H1 (cell line): Measurements from ENCODE around the gene BAIAP2. TPM values are rescaled to one million over a fixed set of nuclear protein-coding genes. Genes with fewer than 3 reads are reported as not detected.

Source experiments
- CTCF ChIA-PET: fragments of 300-600 bp; sonication (Branson Sonifier 250); formaldehyde crosslinking; loops from one replicate; lab custom pipeline; 2021; ENCODE audit not compliant: partially characterized antibody; lab: Charles Lee
- POLR2A ChIA-PET: fragments of 300-600 bp; sonication (Branson Sonifier 250); formaldehyde crosslinking; loops from one replicate; lab custom pipeline; 2021; ENCODE audit warnings: inconsistent platforms; ENCODE audit not compliant: partially characterized antibody; lab: Charles Lee
- DNase-seq, 2 experiments: peaks; one replicate each; pipeline versions ENCODE4 v3.0.0 to v3.0.0-alpha.2; 2010 to 2022; ENCODE audit warnings: low spot score in 2 of 2, low read depth in 1 of 2, mixed read lengths in 1 of 2
- FAIRE-seq: peaks from 2 replicates; lab custom pipeline; 2011; peaks lifted over from hg19 to GRCh38; lab: Jason Lieb, UNC
- H2AFZ ChIP-seq: 2 replicates; pipeline ENCODE4 v1.8.1; 2012; ENCODE audit warnings: low read length, inconsistent platforms
- H2AK5ac ChIP-seq: 2 replicates; pipeline ENCODE4 v1.6.1; 2013; ENCODE audit warnings: low read depth, low read length
- H2BK120ac ChIP-seq: replicated peaks from 2 replicates; pipeline ENCODE3; 2013; ENCODE audit warnings: low read depth, low read length, inconsistent platforms
- H2BK12ac ChIP-seq: 2 replicates; pipeline ENCODE4 v1.6.1; 2013; ENCODE audit warnings: low read depth, low read length
- H2BK15ac ChIP-seq: 2 replicates; pipeline ENCODE4 v1.6.1; 2013; ENCODE audit warnings: low read length
- H2BK20ac ChIP-seq: 2 replicates; pipeline ENCODE4 v1.6.1; 2013; ENCODE audit warnings: low read length
- H2BK5ac ChIP-seq: 2 replicates; pipeline ENCODE4 v1.6.1; 2013; ENCODE audit warnings: low read depth, low read length
- H3K14ac ChIP-seq: 2 replicates; pipeline ENCODE4 v1.6.1; 2013; ENCODE audit warnings: inconsistent platforms; ENCODE audit not compliant: insufficient read length
- H3K18ac ChIP-seq: 2 replicates; pipeline ENCODE4 v1.6.1; 2013; ENCODE audit warnings: low read length; ENCODE audit errors: extremely low read depth
- H3K23ac ChIP-seq: 2 replicates; pipeline ENCODE4 v1.6.1; 2013; ENCODE audit warnings: inconsistent platforms; ENCODE audit not compliant: insufficient read length
- H3K23me2 ChIP-seq: 2 replicates; pipeline ENCODE4 v1.6.1; 2013; ENCODE audit warnings: low read depth, low read length
- H3K27ac ChIP-seq: 2 replicates; pipeline ENCODE4 v1.6.1; 2011; ENCODE audit warnings: low read depth, low read length, inconsistent platforms
- H3K27me3 ChIP-seq, 4 experiments: replicated peaks in 1 of 4; 1 replicate in 1 of 4; 2 replicates in 3 of 4; pipeline versions ENCODE4 v1.6.1 to v1.8.1; 2011 to 2013; ENCODE audit warnings: low read length in 3 of 4, mild to moderate bottlenecking in 3 of 4, inconsistent platforms in 2 of 4, mixed read lengths in 2 of 4, moderate library complexity in 1 of 4; ENCODE audit not compliant: control insufficient read depth in 3 of 4, insufficient read depth in 3 of 4; ENCODE audit errors: extremely low read depth in 1 of 4
- H3K36me3 ChIP-seq, 4 experiments: 2 replicates each; pipeline versions ENCODE4 v1.6.1 to v1.8.1; 2011 to 2013; ENCODE audit warnings: mild to moderate bottlenecking in 4 of 4, low read length in 3 of 4, moderate library complexity in 2 of 4, control low read depth in 1 of 4, inconsistent platforms in 1 of 4; ENCODE audit not compliant: insufficient read depth in 4 of 4, control insufficient read depth in 2 of 4
- H3K4ac ChIP-seq: replicated peaks from 2 replicates; pipeline ENCODE3; 2013; ENCODE audit warnings: low read length, low read depth, mixed read lengths, inconsistent platforms; ENCODE audit not compliant: insufficient read length
- H3K4me1 ChIP-seq, 4 experiments: replicated peaks in 1 of 4; 1 replicate in 1 of 4; 2 replicates in 3 of 4; pipeline versions ENCODE4 v1.6.1 to v1.8.1; 2011 to 2013; ENCODE audit warnings: low read length in 3 of 4, inconsistent platforms in 2 of 4, mixed read lengths in 1 of 4; ENCODE audit not compliant: insufficient read depth in 4 of 4, control insufficient read depth in 3 of 4
- H3K4me2 ChIP-seq, 2 experiments: 2 replicates each; pipeline versions ENCODE4 v1.6.1 to v1.8.1; 2011 to 2013; ENCODE audit warnings: low read depth in 2 of 2, low read length in 2 of 2, control low read depth in 1 of 2, inconsistent platforms in 1 of 2, mild to moderate bottlenecking in 1 of 2; ENCODE audit not compliant: insufficient read depth in 1 of 2
- H3K4me3 ChIP-seq, 4 experiments: fragments of 200-600, 300-600 bp in 1 of 4; sonication (generic), shearing (Covaris generic), sonication (Bioruptor Twin) in 1 of 4; 2 replicates each; pipeline versions ENCODE4 v1.5.1 to v1.8.1; 2011 to 2016; ENCODE audit warnings: low read length in 4 of 4, low read depth in 3 of 4, control low read depth in 2 of 4, inconsistent platforms in 2 of 4, mild to moderate bottlenecking in 2 of 4, mixed read lengths in 1 of 4, moderate library complexity in 1 of 4; ENCODE audit not compliant: insufficient read depth in 2 of 4; ENCODE audit errors: extremely low read depth in 1 of 4
- H3K56ac ChIP-seq: replicated peaks from 2 replicates; pipeline ENCODE3; 2013; ENCODE audit warnings: low read depth, mild to moderate bottlenecking, mixed read lengths, low read length, inconsistent platforms; ENCODE audit not compliant: insufficient read length
- H3K79me1 ChIP-seq: 2 replicates; pipeline ENCODE4 v1.6.1; 2013; ENCODE audit warnings: low read depth, low read length, control low read depth
- H3K79me2 ChIP-seq, 2 experiments: 2 replicates each; pipeline versions ENCODE4 v1.6.1 to v1.8.1; 2012 to 2013; ENCODE audit warnings: low read length in 2 of 2, mild to moderate bottlenecking in 2 of 2, inconsistent platforms in 1 of 2; ENCODE audit not compliant: insufficient read depth in 2 of 2, control insufficient read depth in 1 of 2
- H3K9ac ChIP-seq, 4 experiments: replicated peaks in 1 of 4; 1 replicate in 1 of 4; 2 replicates in 3 of 4; pipeline versions ENCODE4 v1.6.1 to v1.8.1; 2011 to 2013; ENCODE audit warnings: low read depth in 3 of 4, low read length in 3 of 4, control low read depth in 2 of 4, mild to moderate bottlenecking in 2 of 4, moderate library complexity in 2 of 4, inconsistent platforms in 1 of 4; ENCODE audit errors: extremely low read depth in 1 of 4
- H3K9me3 ChIP-seq, 2 experiments: 2 replicates each; pipeline versions ENCODE4 v1.6.1 to v1.8.1; 2012 to 2013; ENCODE audit warnings: mild to moderate bottlenecking in 2 of 2, moderate library complexity in 2 of 2, control low read depth in 1 of 2, inconsistent platforms in 1 of 2, low read depth in 1 of 2, low read length in 1 of 2, mixed read lengths in 1 of 2; ENCODE audit not compliant: insufficient read depth in 2 of 2
- H4K20me1 ChIP-seq, 2 experiments: replicated peaks in 1 of 2; 2 replicates each; pipeline versions ENCODE3 to v1.8.1; 2011 to 2013; ENCODE audit warnings: inconsistent platforms in 2 of 2, low read length in 2 of 2, mild to moderate bottlenecking in 1 of 2; ENCODE audit not compliant: insufficient read depth in 2 of 2, control insufficient read depth in 1 of 2
- H4K5ac ChIP-seq: 2 replicates; pipeline ENCODE4 v1.6.1; 2013; ENCODE audit warnings: low read length, low read depth, mixed read lengths, inconsistent platforms; ENCODE audit not compliant: insufficient read length
- H4K8ac ChIP-seq: 2 replicates; pipeline ENCODE4 v1.8.0; 2013; ENCODE audit warnings: mild to moderate bottlenecking, moderate library complexity, low read length, inconsistent platforms; ENCODE audit not compliant: insufficient read depth; ENCODE audit errors: extremely low read depth
- H4K91ac ChIP-seq: replicated peaks from 2 replicates; pipeline ENCODE3; 2013; ENCODE audit warnings: low read length, mixed read lengths, inconsistent platforms; ENCODE audit not compliant: insufficient read length
- CHD2 ChIP-seq: IDR thresholded peaks from 2 replicates; pipeline ENCODE4 v1.6.1; 2012; ENCODE audit warnings: low read length, improper control_type of control experiment
- CREB1 ChIP-seq: IDR thresholded peaks from 2 replicates; pipeline ENCODE4 v1.6.1; 2012; ENCODE audit warnings: inconsistent platforms
- HDAC6 ChIP-seq: IDR thresholded peaks from one replicate; pipeline ENCODE4 v1.7.1; 2012; ENCODE audit warnings: low read depth, mild to moderate bottlenecking, inconsistent platforms, low read length, moderate library complexity
- KDM1A ChIP-seq: fragments of 200-600, 300-600 bp; sonication (generic); IDR thresholded peaks from 2 replicates; pipeline ENCODE4 v1.7.1; 2016; ENCODE audit warnings: mild to moderate bottlenecking, low read length, borderline replicate concordance
- NANOG ChIP-seq: IDR thresholded peaks from 2 replicates; pipeline ENCODE4 v1.6.1; 2011; ENCODE audit warnings: low read length, low read depth, mild to moderate bottlenecking, inconsistent platforms; ENCODE audit not compliant: insufficient read depth, poor library complexity, severe bottlenecking
- POLR2AphosphoS5 ChIP-seq: IDR thresholded peaks from 2 replicates; pipeline ENCODE4 v1.6.1; 2011; ENCODE audit warnings: low read depth, low read length
- RFX5 ChIP-seq: IDR thresholded peaks from 2 replicates; pipeline ENCODE4 v1.6.1; 2011; ENCODE audit warnings: low read depth, low read length, improper control_type of control experiment, borderline replicate concordance
- RXRA ChIP-seq: IDR thresholded peaks from 2 replicates; pipeline ENCODE4 v1.6.1; 2011; ENCODE audit warnings: low read depth, mild to moderate bottlenecking, low read length, moderate library complexity; ENCODE audit not compliant: insufficient read depth
- TAF1 ChIP-seq: IDR thresholded peaks from 2 replicates; pipeline ENCODE4 v1.6.1; 2011; ENCODE audit warnings: mild to moderate bottlenecking, low read depth, low read length
- TAF7 ChIP-seq: optimal IDR thresholded peaks from 2 replicates; pipeline ENCODE3; 2011; ENCODE audit warnings: low read depth, mild to moderate bottlenecking, inconsistent platforms, low read length, moderate library complexity, borderline replicate concordance
- TBP ChIP-seq: IDR thresholded peaks from 2 replicates; pipeline ENCODE4 v1.6.1; 2011; ENCODE audit warnings: low read depth, low read length, improper control_type of control experiment
- WGBS, 2 experiments: shearing (Covaris generic) in 1 of 2; methylation state at CpG; one replicate each; pipeline versions ENCODE4 v1.1.6 to v1.1.7; 2013 to 2015; ENCODE audit warnings: low lambda C conversion rate in 2 of 2, mixed read lengths in 2 of 2, inconsistent platforms in 1 of 2, low coverage in 1 of 2, missing lambda C conversion rate in 1 of 2; ENCODE audit not compliant: insufficient replicate concordance in 2 of 2, insufficient coverage in 1 of 2, insufficient read length in 1 of 2; ENCODE audit errors: extremely low coverage in 1 of 2, missing lambda C conversion rate in 1 of 2; 5-methylcytosine and 5-hydroxymethylcytosine counted together
- polyA plus RNA-seq, 7 experiments: library from polyadenylated mRNA; depleted of rRNA in 3 of 7; stranded (reverse) in 5 of 7; unstranded in 2 of 7; fragments of >200 nt in 5 of 7; fragments of 200-250 nt in 2 of 7; gene quantifications; 1 replicate in 5 of 7; 2 replicates in 1 of 7; 4 replicates in 1 of 7; pipeline versions ENCODE4 v1.2.1 to v1.2.3, GENCODE V29; 2011 to 2013; ENCODE audit warnings: missing spikeins in 2 of 7, mixed read lengths in 2 of 7
- total RNA-seq: library from RNA; stranded (reverse); fragmentation: NEBNext Ultra II Directional; extraction: Animal tissue kit (Norgen Biotek cat#: 25700); gene quantifications from 2 replicates; pipeline ENCODE4 v1.2.1, GENCODE V29; 2021
- TF ChIP-seq, protein P1 (sequence below): IDR thresholded peaks from 2 replicates; pipeline ENCODE4 v1.6.1; 2011; ENCODE audit warnings: low read length, improper control_type of control experiment
- TF ChIP-seq, protein P2 (sequence below): IDR thresholded peaks from 2 replicates; pipeline ENCODE4 v1.6.1; 2012; ENCODE audit warnings: inconsistent platforms

BAIAP2 gene
- total and polyA plus RNA-seq, 2 of the 8 experiments (the other 6 are each of a cell fraction or from before 2014, with no cell fraction given) = 10.0 to 22.8 TPM

DNA sequence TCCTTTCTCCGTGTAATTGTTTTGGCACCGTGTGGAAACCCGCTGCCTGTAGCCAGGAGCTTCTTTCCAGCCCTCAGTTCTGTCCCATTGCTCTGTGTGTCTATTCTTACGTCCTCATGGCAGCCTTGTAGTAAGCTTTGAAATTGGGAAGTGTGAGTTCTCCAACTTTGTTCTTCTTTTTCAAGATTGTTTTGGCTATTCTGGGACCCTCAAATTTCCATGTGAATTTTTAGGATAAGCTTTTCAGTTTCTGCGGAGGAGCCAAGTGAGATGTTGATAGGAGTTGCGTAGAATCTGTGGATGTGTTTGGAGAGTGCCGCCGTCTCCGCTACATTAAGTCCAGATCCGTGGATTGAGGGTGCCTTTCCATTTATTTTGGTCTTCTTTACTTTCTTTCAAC is 28.1 kb upstream of the BAIAP2 start:
- no peak overlapping the region for H4K91ac ChIP-seq
- H4K5ac ChIP-seq = no peak overlapping the region
- no peak overlapping the region for H2AFZ ChIP-seq
- 84% methylated on average over 10 of the region's 10 CpGs; no CpG with 5 or more reads in 1 of the 2 experiments for WGBS, 2 experiments
- DNase-seq (no peak), FAIRE-seq (no peak)
- peaks cover 9 to 12% of the 10 kb centered on the region in 2 experiments for H3K9me3 ChIP-seq
- no peak overlapping the region for H2BK120ac ChIP-seq
- no peak overlapping the region for H3K23ac ChIP-seq
- peaks cover 3 to 6% of the 10 kb centered on the region in 2 experiments for H4K20me1 ChIP-seq
- no peak overlapping the region for H2BK20ac ChIP-seq
- no peak overlapping the region for H2BK12ac ChIP-seq
- no peak overlapping the region for H3K14ac ChIP-seq
- H2AK5ac ChIP-seq = no peak overlapping the region
- H3K56ac ChIP-seq = no peak overlapping the region
- no peak overlapping the region for H3K9ac ChIP-seq
- H3K4me3 ChIP-seq = no peak overlapping the region
- no peak overlapping the region for H2BK15ac ChIP-seq
- H3K27me3 ChIP-seq = peaks cover 7 to 22% (median 20%) of the 10 kb centered on the region in 4 experiments; a peak in 6 of 7 replicates
- H3K79me2 ChIP-seq = no peaks in the 10 kb centered on the region
- no peak overlapping the region for H3K18ac ChIP-seq
- ChIA-PET CTCF (interaction anchor here (1.0 to 1.7 kb wide), 3 partner anchors 8 to 19 kb away, joined by 3 to 6 read pairs (median 4); no protein-coding TSS in a partner anchor), POLR2A (interaction anchor here (2.1 kb wide), 1 partner anchor 29 kb away, joined by 6 read pairs; the partner anchor contains the start of gene BAIAP2)
- no peaks in the 10 kb centered on the region for H3K36me3 ChIP-seq
- no peaks in the 10 kb centered on the region for H3K79me1 ChIP-seq
- H4K8ac ChIP-seq = no peak overlapping the region
- H2BK5ac ChIP-seq = no peak overlapping the region
- H3K4ac ChIP-seq = no peak overlapping the region
- peaks cover 5% of the 10 kb centered on the region; the same call in 1 of the 2 replicates for H3K23me2 ChIP-seq
- no peak overlapping the region for H3K27ac ChIP-seq
- H3K4me1 ChIP-seq = peaks cover 0 to 7% (median 1%) of the 10 kb centered on the region in 4 experiments; a peak in 3 of 7 replicates
- H3K4me2 ChIP-seq = no peak overlapping the region
- no peak for TF ChIP-seq HDAC6
- TF ChIP-seq TAF7 = no peak
- no peak for TF ChIP-seq TAF1
- TF ChIP-seq, protein P1, sequence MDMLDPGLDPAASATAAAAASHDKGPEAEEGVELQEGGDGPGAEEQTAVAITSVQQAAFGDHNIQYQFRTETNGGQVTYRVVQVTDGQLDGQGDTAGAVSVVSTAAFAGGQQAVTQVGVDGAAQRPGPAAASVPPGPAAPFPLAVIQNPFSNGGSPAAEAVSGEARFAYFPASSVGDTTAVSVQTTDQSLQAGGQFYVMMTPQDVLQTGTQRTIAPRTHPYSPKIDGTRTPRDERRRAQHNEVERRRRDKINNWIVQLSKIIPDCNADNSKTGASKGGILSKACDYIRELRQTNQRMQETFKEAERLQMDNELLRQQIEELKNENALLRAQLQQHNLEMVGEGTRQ = no peak
- TF ChIP-seq RXRA = no peak
- TF ChIP-seq NANOG = no peak
- no peak for TF ChIP-seq TBP
- TF ChIP-seq POLR2AphosphoS5 = no peak
- TF ChIP-seq, protein P2, sequence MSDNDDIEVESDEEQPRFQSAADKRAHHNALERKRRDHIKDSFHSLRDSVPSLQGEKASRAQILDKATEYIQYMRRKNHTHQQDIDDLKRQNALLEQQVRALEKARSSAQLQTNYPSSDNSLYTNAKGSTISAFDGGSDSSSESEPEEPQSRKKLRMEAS = no peak
- TF ChIP-seq RFX5 = no peak
- TF ChIP-seq KDM1A = no peak
- no peak for TF ChIP-seq CHD2
- TF ChIP-seq CREB1 = no peak
